CD4-positive, alpha-beta T cell treated with Interferon gamma for 1 hour (primary cell): ENCODE measurements around the gene GRIP1.
A peak's percentile ranks its signal among the peaks of the same experiment; 100 is the strongest.

Experiments used
- DNase-seq: peaks from one replicate; pipeline ENCODE4 v3.0.0-alpha.2; 2020

GRIP1 gene

GRCh38 chr12:66365718-66366490, 313.0 kb downstream of the GRIP1 start:
- no peak for DNase-seq

- DNase-seq: no peak
Measured at GRCh38 chr12:66361703-66362102, 317.2 kb downstream of the GRIP1 start.

- DNase-seq: no peak
Measured at GRCh38 chr12:66359300-66359699, 319.6 kb downstream of the GRIP1 start.

- no peak for DNase-seq
Measured at GRCh38 chr12:66354291-66354690, 324.6 kb downstream of the GRIP1 start.

- no peak for DNase-seq
Measured at GRCh38 chr12:66352899-66353298, 326.0 kb downstream of the GRIP1 start.

GRCh38 chr12:66352197-66352596, 326.7 kb downstream of the GRIP1 start:
- peak; percentile 13 for DNase-seq

- DNase-seq: no peak
Measured at GRCh38 chr12:66351301-66351700, 327.6 kb downstream of the GRIP1 start.

GRCh38 chr12:66345956-66346355, 332.9 kb downstream of the GRIP1 start:
- no peak for DNase-seq

- DNase-seq: no peak
Measured at GRCh38 chr12:66345212-66345611, 333.7 kb downstream of the GRIP1 start.

GRCh38 chr12:66341126-66341525, 337.8 kb downstream of the GRIP1 start:
- no peak for DNase-seq

- DNase-seq: no peak
Measured at GRCh38 chr12:66340131-66340530, 338.7 kb downstream of the GRIP1 start.

- no peak for DNase-seq
Measured at GRCh38 chr12:66337381-66338010, 341.4 kb downstream of the GRIP1 start.

GRCh38 chr12:66335746-66336145, 343.1 kb downstream of the GRIP1 start:
- DNase-seq: no peak

- DNase-seq: no peak
Measured at GRCh38 chr12:66331814-66332213, 347.1 kb downstream of the GRIP1 start.

- DNase-seq: no peak
Measured at GRCh38 chr12:66331016-66331415, 347.9 kb downstream of the GRIP1 start.

GRCh38 chr12:66329941-66330340, 348.9 kb downstream of the GRIP1 start:
- no peak for DNase-seq

- DNase-seq: no peak
Measured at GRCh38 chr12:66323017-66323416, 355.9 kb downstream of the GRIP1 start.

- DNase-seq: no peak
Measured at GRCh38 chr12:66321435-66321834, 357.4 kb downstream of the GRIP1 start.

GRCh38 chr12:66320996-66321395, 357.9 kb downstream of the GRIP1 start:
- no peak for DNase-seq

- no peak for DNase-seq
Measured at GRCh38 chr12:66319266-66319954, 359.5 kb downstream of the GRIP1 start.

GRCh38 chr12:66314278-66314677, 364.6 kb downstream of the GRIP1 start:
- no peak for DNase-seq

GRCh38 chr12:66312189-66312588, 366.7 kb downstream of the GRIP1 start:
- DNase-seq: no peak

GRCh38 chr12:66309606-66310005, 369.3 kb downstream of the GRIP1 start:
- no peak for DNase-seq

GRCh38 chr12:66304296-66304900, 374.5 kb downstream of the GRIP1 start:
- DNase-seq: no peak
